NCI-H774 (cell line): Measurements from ENCODE around the gene MAGEA1.
"Not testable (repeated sequence)": the region's sequence is repeated elsewhere in the genome, so short reads cannot be mapped to it uniquely, and the experiment has no call there.

ENCODE experiments used
- DNase-seq: peaks from one replicate; lab custom pipeline; 2025; lab: John Stamatoyannopoulos, UW

Gene MAGEA1

GRCh38 chrX:153179131-153179530 lies at the start of gene MAGEA1:
Gene MAGEA1 (plus strand): TSS chrX:153179284. CDS start chrX:153182390, 3,106 bp downstream.
- DNase-seq, result no peak

- not testable (repeated sequence) for DNase-seq
Observed at GRCh38 chrX:153132924-153133323, 46.2 kb upstream of the MAGEA1 start.

- DNase-seq, result not testable (repeated sequence)
Observed at GRCh38 chrX:153139074-153139473, 40.0 kb upstream of the MAGEA1 start.

GRCh38 chrX:153146288-153146687 lies 32.8 kb upstream of the MAGEA1 start:
- DNase-seq, result not testable (repeated sequence)

GRCh38 chrX:153153516-153153915 lies 25.6 kb upstream of the MAGEA1 start:
- no peak for DNase-seq

- no peak for DNase-seq
Observed at GRCh38 chrX:153157450-153157849, 21.6 kb upstream of the MAGEA1 start.

- no peak for DNase-seq
Observed at GRCh38 chrX:153158319-153158718, 20.8 kb upstream of the MAGEA1 start.

- DNase-seq, result no peak
Observed at GRCh38 chrX:153161952-153162351, 17.1 kb upstream of the MAGEA1 start.

GRCh38 chrX:153164733-153165132 lies 14.4 kb upstream of the MAGEA1 start:
- no peak for DNase-seq

GRCh38 chrX:153168423-153168822 lies 10.7 kb upstream of the MAGEA1 start:
- not testable (repeated sequence) for DNase-seq

- no peak for DNase-seq
Observed at GRCh38 chrX:153181822-153182221, 2.7 kb downstream of the MAGEA1 start.

GRCh38 chrX:153184787-153185186 lies 5.7 kb downstream of the MAGEA1 start:
- peak; percentile 9 for DNase-seq

GRCh38 chrX:153190381-153190780 lies 11.3 kb downstream of the MAGEA1 start:
- no peak for DNase-seq

- no peak for DNase-seq
Observed at GRCh38 chrX:153200462-153200861, 21.4 kb downstream of the MAGEA1 start.

- DNase-seq, result no peak
Observed at GRCh38 chrX:153206425-153207046, 27.5 kb downstream of the MAGEA1 start.

GRCh38 chrX:153209347-153209746 lies 30.3 kb downstream of the MAGEA1 start:
- DNase-seq, result no peak

GRCh38 chrX:153214934-153215333 lies 35.9 kb downstream of the MAGEA1 start:
- DNase-seq, result no peak

GRCh38 chrX:153216926-153217325 lies 37.8 kb downstream of the MAGEA1 start:
- no peak for DNase-seq

GRCh38 chrX:153225438-153226098 lies 46.5 kb downstream of the MAGEA1 start:
- DNase-seq, result no peak

- DNase-seq, result peak; percentile 3
Observed at GRCh38 chrX:153226344-153227185, 47.5 kb downstream of the MAGEA1 start.
